Fibroblast of gingiva (primary cell): ENCODE results near the gene PRB4.
"Not testable (repeated sequence)": the region's sequence is repeated elsewhere in the genome, so short reads cannot be mapped to it uniquely, and the experiment has no call there.

Source experiments
- DNase-seq: peaks from one replicate; pipeline ENCODE4 v3.0.0-alpha.2; 2011; ENCODE audit warnings: low read depth

PRB4 gene

GRCh38 chr12:11310336-11310735 lies at the start of gene PRB4:
Gene PRB4 (minus strand): TSS chr12:11310436. CDS start chr12:11310398, 38 bp downstream.
- DNase-seq = no peak

DNA sequence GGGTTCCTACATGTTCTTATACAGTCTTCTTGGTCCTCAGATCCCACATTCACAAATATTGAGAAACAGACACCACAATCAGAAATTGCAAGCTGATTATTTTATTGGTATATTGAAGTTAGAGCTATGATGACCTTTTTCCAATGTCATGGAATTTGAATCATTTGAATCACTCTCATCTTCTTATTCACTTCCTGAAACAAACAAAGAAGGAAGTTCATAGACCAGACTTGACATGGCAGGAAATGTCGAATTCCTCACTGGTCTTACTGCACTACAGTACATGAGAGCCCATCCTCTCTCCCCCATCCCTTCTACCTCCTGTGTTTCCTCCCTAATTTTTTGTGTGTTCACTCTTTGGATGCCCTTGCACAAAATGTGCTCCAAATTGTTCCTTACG lies 41.5 kb upstream of the PRB4 start:
- not testable (repeated sequence) for DNase-seq

DNA sequence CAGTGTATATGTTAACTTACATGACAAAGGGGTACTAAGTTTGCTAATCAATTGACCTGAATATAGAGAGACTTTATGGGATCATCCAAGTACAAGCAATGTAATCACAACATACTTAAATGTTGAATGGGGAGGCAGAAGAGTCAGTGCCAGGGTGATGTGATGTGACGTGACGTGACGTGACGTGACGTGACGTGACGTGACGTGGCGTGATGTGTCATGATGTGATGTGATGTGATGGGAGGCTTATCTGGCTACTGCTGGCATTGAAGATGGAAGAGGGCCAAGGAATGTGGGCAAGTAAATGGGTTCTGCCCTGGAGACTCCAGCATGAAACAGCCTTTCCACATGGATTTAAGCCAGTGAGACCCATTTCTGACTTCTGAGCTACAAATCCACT lies 38.2 kb upstream of the PRB4 start:
- DNase-seq = no peak

- no peak for DNase-seq
Measured at GRCh38 chr12:11347810-11348209, 37.6 kb upstream of the PRB4 start.

DNA sequence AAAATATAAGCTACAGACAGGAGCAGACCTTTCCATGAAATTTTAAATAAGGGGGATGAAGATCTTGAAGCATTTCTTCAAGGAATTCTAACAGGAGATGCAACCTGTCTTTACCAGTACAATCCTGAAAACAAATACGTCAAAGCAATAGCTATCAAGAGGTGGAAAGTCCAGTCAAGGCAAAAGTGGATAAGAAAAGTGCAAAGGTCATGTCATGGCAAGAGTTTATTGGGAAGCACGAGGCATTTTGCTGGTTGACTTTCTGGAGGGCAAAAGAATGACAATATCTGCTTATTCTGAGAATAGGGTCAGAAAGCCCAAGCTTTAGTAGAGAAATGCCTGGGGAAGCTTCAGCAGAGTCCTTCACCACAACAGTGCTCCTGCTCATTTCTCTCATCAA lies 34.3 kb upstream of the PRB4 start:
- no peak for DNase-seq

DNA sequence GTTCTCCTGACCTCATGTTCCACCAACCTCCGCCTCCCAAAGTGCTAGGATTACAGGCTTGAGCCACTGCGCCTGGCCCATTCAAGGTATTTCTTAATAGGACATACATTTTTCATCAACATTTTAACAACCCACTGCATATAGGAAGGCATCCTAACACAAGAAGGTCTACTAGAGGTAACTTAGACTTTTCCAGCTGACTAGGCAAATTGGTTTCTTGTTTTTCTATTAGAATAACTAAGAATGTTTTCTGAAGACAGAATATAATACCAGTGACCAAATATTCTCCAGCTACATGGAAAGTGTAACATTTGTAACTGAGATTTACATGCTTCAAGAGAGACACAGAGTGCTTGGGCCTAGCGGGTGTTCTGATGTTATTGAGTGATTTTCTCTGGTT lies 14.2 kb upstream of the PRB4 start:
- DNase-seq = no peak

DNA sequence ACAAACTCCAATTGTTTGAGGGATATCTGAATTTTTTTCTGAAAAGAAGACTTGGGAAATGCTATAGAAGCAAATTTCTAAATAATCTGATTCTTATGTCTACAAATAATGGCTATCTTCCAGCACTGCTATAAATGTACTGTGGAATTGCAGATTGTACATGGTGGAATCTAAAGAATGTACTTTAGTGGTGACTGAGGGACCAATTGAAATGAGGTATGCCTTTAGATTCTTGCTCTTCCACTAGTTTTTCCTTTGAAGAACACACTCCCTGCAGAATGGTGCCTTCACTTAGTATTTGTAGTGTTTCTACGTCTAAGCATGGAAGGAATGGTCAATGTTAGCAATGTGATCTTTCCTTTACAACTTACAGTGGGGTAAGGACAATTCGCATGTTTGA lies 11.7 kb upstream of the PRB4 start:
- no peak for DNase-seq

GRCh38 chr12:11307143-11307542 lies 3.1 kb downstream of the PRB4 start:
- no peak for DNase-seq

DNA sequence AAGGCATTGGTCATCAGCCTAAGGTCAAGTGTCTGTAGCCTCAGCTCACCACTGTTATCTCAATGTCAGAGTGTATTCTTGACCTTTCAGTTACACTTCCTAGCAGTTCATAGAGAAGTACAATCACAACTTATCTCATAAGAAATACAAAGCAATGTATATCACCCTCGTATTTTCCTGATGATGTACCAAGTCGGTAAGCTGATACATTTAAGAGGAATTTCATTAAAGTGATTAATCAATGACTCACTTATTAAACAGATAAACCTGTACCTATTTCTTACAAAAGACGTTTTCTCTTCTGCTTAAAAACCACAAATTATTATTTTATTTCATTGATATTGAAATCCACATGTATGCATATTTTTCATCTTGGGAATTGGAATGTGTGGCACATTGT lies 36.8 kb downstream of the PRB4 start:
- DNase-seq = no peak

DNA sequence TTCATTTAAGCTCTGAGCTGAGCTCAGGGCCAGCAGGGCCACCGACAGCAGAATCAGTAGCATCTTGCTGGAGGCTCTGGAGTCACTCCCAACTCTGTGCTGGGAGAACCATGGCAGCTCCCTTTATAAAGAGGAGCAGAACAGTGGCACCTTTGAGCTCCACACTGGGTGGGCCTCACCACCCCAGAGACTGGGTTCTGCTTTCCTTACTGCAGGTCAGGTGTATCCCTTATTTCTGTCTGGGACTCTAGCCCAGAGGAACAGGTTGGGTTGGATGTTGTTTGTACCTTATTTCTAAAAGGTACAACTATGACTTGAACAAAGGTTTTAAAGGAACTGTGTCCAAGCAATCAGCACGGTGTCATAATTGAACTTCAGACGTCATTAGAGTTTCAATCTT lies 40.6 kb downstream of the PRB4 start, which contains the start of gene PRB3:
TSS of gene PRB3 (minus strand) at position 101 of the 400 bp plus-strand sequence. CDS start at position 63, 38 bp downstream.
- DNase-seq = no peak

DNA sequence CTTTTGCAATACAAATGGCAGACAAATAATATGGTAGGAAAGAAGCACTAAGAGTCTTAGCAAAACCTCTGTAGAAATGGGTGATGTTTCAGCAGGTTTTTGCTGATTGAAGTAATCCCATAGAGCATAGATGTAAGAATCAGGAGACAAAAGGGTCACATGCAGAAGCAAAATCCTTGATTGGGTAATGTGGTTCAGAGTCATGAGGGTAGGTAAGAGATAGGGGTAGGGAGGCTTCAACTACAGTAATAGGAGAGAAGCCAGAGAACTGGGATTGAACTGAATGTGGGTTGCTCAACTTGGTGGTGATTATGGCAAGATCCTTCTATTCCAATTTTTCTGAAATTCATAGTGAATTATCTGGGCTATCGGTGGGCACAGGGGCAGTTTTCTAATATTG lies 45.7 kb downstream of the PRB4 start:
- DNase-seq = no peak
